HL-60 (cell line): ENCODE measurements around the gene LRRC4C.

ENCODE experiments used
- DNase-seq, 2 experiments: peaks; one replicate each; pipeline ENCODE4 v3.0.0-alpha.2; 2010 to 2020; ENCODE audit warnings: low read depth in 1 of 2, low spot score in 1 of 2
- H3K27ac ChIP-seq: fragments of 250-450 bp; sonication (Bioruptor Pico); replicated peaks from 2 replicates; pipeline ENCODE4 v1.5.1; 2020; ENCODE audit warnings: mild to moderate bottlenecking, moderate library complexity
- H3K27me3 ChIP-seq: fragments of 250-450 bp; sonication (Bioruptor Pico); 2 replicates; pipeline ENCODE4 v1.5.1; 2021; ENCODE audit warnings: mild to moderate bottlenecking, moderate library complexity; ENCODE audit not compliant: insufficient read depth, poor library complexity, severe bottlenecking
- H3K4me3 ChIP-seq: replicated peaks from 2 replicates; pipeline ENCODE4 v1.5.1; 2011; ENCODE audit warnings: mild to moderate bottlenecking, control low read depth, low read length; ENCODE audit not compliant: insufficient read depth
- GABPA ChIP-seq: IDR thresholded peaks from 2 replicates; pipeline ENCODE4 v1.6.1; 2012; ENCODE audit warnings: low read depth
- POLR2AphosphoS5 ChIP-seq: IDR thresholded peaks from 2 replicates; pipeline ENCODE4 v1.6.1; 2012; ENCODE audit warnings: low read depth
- SPI1 ChIP-seq: IDR thresholded peaks from 2 replicates; pipeline ENCODE4 v1.6.1; 2012; ENCODE audit warnings: low read depth, mild to moderate bottlenecking, borderline replicate concordance
- TF ChIP-seq, protein P1 (sequence below): IDR thresholded peaks from 2 replicates; pipeline ENCODE4 v1.6.1; 2012; ENCODE audit warnings: low read depth; ENCODE audit not compliant: insufficient replicate concordance
- TF ChIP-seq, protein P2 (sequence below): IDR thresholded peaks from one replicate; pipeline ENCODE4 v1.5.1; 2011; ENCODE audit warnings: low read length, control low read depth, inconsistent platforms; ENCODE audit not compliant: insufficient read depth

The LRRC4C gene

DNA sequence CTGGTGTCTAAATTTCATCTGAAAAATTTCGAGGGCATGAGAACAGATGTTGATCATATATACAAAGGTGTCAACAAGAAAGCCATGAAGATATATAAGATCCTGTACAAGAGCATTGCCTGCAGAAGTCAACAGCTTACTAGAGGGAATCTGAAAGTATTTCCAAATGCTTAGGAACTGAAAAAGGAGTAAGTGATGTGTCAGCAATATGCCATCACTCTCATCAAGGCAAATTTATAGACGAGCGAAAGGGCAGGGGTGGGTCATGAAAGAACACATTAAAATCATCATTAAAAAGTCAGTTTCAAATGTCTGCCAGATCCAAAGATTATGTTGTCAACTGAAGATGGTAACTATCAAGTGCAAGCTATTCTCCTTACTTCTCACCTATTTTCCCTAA is 1299.0 kb downstream of the LRRC4C start:
- no peak overlapping the region for H3K27ac ChIP-seq
- no peak for DNase-seq
- no peaks in the 10 kb centered on the region for H3K27me3 ChIP-seq
- no peak overlapping the region for H3K4me3 ChIP-seq
- TF ChIP-seq, protein P1, sequence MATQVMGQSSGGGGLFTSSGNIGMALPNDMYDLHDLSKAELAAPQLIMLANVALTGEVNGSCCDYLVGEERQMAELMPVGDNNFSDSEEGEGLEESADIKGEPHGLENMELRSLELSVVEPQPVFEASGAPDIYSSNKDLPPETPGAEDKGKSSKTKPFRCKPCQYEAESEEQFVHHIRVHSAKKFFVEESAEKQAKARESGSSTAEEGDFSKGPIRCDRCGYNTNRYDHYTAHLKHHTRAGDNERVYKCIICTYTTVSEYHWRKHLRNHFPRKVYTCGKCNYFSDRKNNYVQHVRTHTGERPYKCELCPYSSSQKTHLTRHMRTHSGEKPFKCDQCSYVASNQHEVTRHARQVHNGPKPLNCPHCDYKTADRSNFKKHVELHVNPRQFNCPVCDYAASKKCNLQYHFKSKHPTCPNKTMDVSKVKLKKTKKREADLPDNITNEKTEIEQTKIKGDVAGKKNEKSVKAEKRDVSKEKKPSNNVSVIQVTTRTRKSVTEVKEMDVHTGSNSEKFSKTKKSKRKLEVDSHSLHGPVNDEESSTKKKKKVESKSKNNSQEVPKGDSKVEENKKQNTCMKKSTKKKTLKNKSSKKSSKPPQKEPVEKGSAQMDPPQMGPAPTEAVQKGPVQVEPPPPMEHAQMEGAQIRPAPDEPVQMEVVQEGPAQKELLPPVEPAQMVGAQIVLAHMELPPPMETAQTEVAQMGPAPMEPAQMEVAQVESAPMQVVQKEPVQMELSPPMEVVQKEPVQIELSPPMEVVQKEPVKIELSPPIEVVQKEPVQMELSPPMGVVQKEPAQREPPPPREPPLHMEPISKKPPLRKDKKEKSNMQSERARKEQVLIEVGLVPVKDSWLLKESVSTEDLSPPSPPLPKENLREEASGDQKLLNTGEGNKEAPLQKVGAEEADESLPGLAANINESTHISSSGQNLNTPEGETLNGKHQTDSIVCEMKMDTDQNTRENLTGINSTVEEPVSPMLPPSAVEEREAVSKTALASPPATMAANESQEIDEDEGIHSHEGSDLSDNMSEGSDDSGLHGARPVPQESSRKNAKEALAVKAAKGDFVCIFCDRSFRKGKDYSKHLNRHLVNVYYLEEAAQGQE = no peak
- TF ChIP-seq, protein P2, sequence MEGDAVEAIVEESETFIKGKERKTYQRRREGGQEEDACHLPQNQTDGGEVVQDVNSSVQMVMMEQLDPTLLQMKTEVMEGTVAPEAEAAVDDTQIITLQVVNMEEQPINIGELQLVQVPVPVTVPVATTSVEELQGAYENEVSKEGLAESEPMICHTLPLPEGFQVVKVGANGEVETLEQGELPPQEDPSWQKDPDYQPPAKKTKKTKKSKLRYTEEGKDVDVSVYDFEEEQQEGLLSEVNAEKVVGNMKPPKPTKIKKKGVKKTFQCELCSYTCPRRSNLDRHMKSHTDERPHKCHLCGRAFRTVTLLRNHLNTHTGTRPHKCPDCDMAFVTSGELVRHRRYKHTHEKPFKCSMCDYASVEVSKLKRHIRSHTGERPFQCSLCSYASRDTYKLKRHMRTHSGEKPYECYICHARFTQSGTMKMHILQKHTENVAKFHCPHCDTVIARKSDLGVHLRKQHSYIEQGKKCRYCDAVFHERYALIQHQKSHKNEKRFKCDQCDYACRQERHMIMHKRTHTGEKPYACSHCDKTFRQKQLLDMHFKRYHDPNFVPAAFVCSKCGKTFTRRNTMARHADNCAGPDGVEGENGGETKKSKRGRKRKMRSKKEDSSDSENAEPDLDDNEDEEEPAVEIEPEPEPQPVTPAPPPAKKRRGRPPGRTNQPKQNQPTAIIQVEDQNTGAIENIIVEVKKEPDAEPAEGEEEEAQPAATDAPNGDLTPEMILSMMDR = no peak
- TF ChIP-seq SPI1 (no peak), GABPA (no peak), POLR2AphosphoS5 (no peak)

DNA sequence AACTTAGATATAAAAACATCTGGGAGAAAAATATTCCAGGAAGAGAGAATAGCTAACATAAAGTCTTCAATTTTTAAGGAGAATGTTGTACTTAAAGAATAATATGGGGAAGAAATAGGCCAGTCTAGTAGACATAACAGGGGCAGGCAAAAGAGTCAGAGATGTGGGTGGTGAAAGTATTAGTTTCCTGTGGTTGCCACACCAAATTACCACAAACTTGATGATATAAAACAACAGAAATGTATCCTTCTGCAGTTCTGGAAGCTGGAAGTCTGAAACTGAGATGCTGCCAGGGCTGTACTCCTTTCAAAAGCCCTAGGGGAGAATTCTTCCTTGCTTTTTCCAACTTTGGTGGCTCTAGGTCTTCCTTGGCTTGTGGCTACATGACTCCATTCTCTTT is 1309.7 kb downstream of the LRRC4C start:
- no peak for DNase-seq
- H3K4me3 ChIP-seq = no peak overlapping the region
- no peak overlapping the region for H3K27ac ChIP-seq
- TF ChIP-seq, protein P2 = no peak
- TF ChIP-seq GABPA (no peak), POLR2AphosphoS5 (no peak), SPI1 (no peak)
- TF ChIP-seq, protein P1 = no peak
- no peaks in the 10 kb centered on the region for H3K27me3 ChIP-seq

DNA sequence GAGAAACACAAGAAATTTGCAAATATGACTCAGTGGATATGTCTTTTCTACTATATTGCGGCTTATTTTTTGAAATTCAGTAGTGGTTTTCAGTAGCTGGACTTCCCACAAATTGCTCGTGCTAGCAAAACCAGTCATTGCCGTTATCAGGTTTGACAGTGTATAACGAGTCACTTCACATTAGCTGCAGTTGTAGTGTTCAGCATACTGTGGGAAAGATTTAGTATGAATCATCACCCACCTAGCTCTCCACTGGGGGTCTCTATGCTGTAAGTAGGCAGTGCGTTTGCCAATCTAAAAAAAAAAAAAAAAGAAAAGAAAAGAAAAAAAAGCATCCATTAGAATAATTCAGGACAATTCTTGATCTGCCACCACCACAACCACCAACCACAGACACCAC is 1318.9 kb downstream of the LRRC4C start:
- Histone ChIP-seq H3K27ac (no peak overlapping the region), H3K27me3 (no peaks in the 10 kb centered on the region), H3K4me3 (no peak overlapping the region)
- DNase-seq = no peak
- TF ChIP-seq SPI1 (no peak), POLR2AphosphoS5 (no peak), GABPA (no peak)
- TF ChIP-seq, protein P1 = no peak
- TF ChIP-seq, protein P2 = no peak
